IMR-90 (cell line): ENCODE data around the gene SLC44A1.

Experiments used
- BHLHE40 ChIP-seq: fragments of 150-350 bp; IDR thresholded peaks from 2 replicates; pipeline ENCODE4 v1.6.1; 2016; ENCODE audit warnings: mild to moderate bottlenecking, low read depth, low read length
- CEBPB ChIP-seq: IDR thresholded peaks from 2 replicates; pipeline ENCODE4 v1.6.1; 2012; ENCODE audit warnings: low read depth, low read length, improper control_type of control experiment
- ELK1 ChIP-seq: fragments of 150-350 bp; IDR thresholded peaks from 2 replicates; pipeline ENCODE4 v1.6.1; 2016; ENCODE audit warnings: low read depth, mild to moderate bottlenecking, low read length, moderate library complexity, borderline replicate concordance
- MAFK ChIP-seq: IDR thresholded peaks from 2 replicates; pipeline ENCODE4 v1.6.1; 2012; ENCODE audit warnings: low read depth, low read length, improper control_type of control experiment
- MAZ ChIP-seq: IDR thresholded peaks from 2 replicates; pipeline ENCODE4 v1.6.1; 2012; ENCODE audit warnings: low read depth, mild to moderate bottlenecking, low read length, improper control_type of control experiment, moderate library complexity, borderline replicate concordance
- MXI1 ChIP-seq: IDR thresholded peaks from 2 replicates; pipeline ENCODE4 v1.6.1; 2012; ENCODE audit warnings: low read depth, mild to moderate bottlenecking, low read length, moderate library complexity, borderline replicate concordance
- NFE2L2 ChIP-seq: fragments of 150-350 bp; IDR thresholded peaks from 2 replicates; pipeline ENCODE4 v1.6.1; 2016; ENCODE audit warnings: low read depth, mild to moderate bottlenecking, low read length
- POLR2A ChIP-seq: IDR thresholded peaks from 2 replicates; pipeline ENCODE4 v1.6.1; 2012; ENCODE audit warnings: mild to moderate bottlenecking, low read depth, low read length
- RAD21 ChIP-seq: IDR thresholded peaks from 2 replicates; pipeline ENCODE4 v1.6.1; 2012; ENCODE audit warnings: low read length, improper control_type of control experiment
- RCOR1 ChIP-seq: IDR thresholded peaks from 2 replicates; pipeline ENCODE4 v1.6.1; 2012; ENCODE audit warnings: mild to moderate bottlenecking, low read length, improper control_type of control experiment; ENCODE audit not compliant: insufficient replicate concordance
- RFX5 ChIP-seq: IDR thresholded peaks from 2 replicates; pipeline ENCODE4 v1.8.0; 2012; ENCODE audit warnings: low read depth, mild to moderate bottlenecking, low read length, moderate library complexity
- SMC3 ChIP-seq: fragments of 150-350 bp; IDR thresholded peaks from 2 replicates; pipeline ENCODE4 v1.6.1; 2016; ENCODE audit warnings: low read depth, mild to moderate bottlenecking, antibody characterized with exemption, low read length, moderate library complexity
- USF2 ChIP-seq: fragments of 150-350 bp; IDR thresholded peaks from 2 replicates; pipeline ENCODE4 v1.6.1; 2017; ENCODE audit warnings: mild to moderate bottlenecking, antibody characterized with exemption, low read length, low read depth
- TF ChIP-seq, protein P1 (sequence below): conservative IDR thresholded peaks from 2 replicates; pipeline ENCODE4 v1.5.1; 2012; ENCODE audit warnings: mild to moderate bottlenecking, low read depth, low read length, improper control_type of control experiment

DNA sequence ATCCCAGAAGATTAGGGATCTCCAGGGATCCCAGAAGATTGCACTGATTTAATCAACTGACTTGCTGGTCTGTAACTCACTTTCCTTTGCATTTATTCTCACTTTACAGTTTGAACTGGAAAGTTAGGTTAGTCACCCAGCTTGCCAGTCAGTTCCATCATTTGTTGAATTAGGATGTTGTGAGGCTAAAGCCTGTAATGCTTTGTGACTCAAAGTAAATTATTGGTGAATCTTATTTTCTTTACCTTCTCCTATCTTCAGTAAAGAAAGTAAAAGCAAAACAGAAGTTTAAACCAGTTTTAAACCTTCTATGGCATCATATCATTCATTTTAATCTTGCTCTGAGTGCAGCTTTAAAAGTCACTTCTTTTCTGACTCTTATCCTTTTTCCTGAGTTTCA is 85.8 kb downstream of the SLC44A1 start:
- TF ChIP-seq CEBPB (no peak), MXI1 (no peak), RCOR1 (no peak), POLR2A (no peak), RFX5 (no peak), SMC3 (no peak), RAD21 (no peak), MAFK (no peak), MAZ (no peak), BHLHE40 (no peak), USF2 (no peak), ELK1 (no peak), NFE2L2 (no peak)
- TF ChIP-seq, protein P1, sequence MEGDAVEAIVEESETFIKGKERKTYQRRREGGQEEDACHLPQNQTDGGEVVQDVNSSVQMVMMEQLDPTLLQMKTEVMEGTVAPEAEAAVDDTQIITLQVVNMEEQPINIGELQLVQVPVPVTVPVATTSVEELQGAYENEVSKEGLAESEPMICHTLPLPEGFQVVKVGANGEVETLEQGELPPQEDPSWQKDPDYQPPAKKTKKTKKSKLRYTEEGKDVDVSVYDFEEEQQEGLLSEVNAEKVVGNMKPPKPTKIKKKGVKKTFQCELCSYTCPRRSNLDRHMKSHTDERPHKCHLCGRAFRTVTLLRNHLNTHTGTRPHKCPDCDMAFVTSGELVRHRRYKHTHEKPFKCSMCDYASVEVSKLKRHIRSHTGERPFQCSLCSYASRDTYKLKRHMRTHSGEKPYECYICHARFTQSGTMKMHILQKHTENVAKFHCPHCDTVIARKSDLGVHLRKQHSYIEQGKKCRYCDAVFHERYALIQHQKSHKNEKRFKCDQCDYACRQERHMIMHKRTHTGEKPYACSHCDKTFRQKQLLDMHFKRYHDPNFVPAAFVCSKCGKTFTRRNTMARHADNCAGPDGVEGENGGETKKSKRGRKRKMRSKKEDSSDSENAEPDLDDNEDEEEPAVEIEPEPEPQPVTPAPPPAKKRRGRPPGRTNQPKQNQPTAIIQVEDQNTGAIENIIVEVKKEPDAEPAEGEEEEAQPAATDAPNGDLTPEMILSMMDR, result no peak
